DOHH2 (cell line): ENCODE data around the gene HRH4.

Experiments used
- H3F3A ChIP-seq: fragments of 200-600 bp; sonication (generic), shearing (Covaris generic); 2 replicates; pipeline ENCODE4 v1.6.0; 2016; ENCODE audit warnings: antibody characterized with exemption, mild to moderate bottlenecking; ENCODE audit not compliant: control insufficient read depth, insufficient read depth
- H3K27ac ChIP-seq: fragments of 200-600 bp; sonication (generic); 2 replicates; pipeline ENCODE4 v1.5.1; 2014; ENCODE audit warnings: low read depth, mild to moderate bottlenecking, low read length, moderate library complexity
- H3K27me3 ChIP-seq: fragments of 200-600 bp; sonication (generic); 2 replicates; pipeline ENCODE4 v1.6.1; 2014; ENCODE audit warnings: mild to moderate bottlenecking, low read length, mixed read lengths; ENCODE audit not compliant: control insufficient read depth
- H3K36me3 ChIP-seq: fragments of 200-600 bp; sonication (generic); 2 replicates; pipeline ENCODE4 v1.6.1; 2014; ENCODE audit warnings: mild to moderate bottlenecking, low read length, moderate library complexity, mixed read lengths; ENCODE audit not compliant: control insufficient read depth
- H3K4me1 ChIP-seq: fragments of 200-600 bp; sonication (generic); 2 replicates; pipeline ENCODE4 v1.6.1; 2014; ENCODE audit warnings: mild to moderate bottlenecking, low read length, mixed read lengths; ENCODE audit not compliant: control insufficient read depth
- H3K4me2 ChIP-seq: fragments of 200-600 bp; sonication (generic); 2 replicates; pipeline ENCODE4 v1.6.0; 2014; ENCODE audit warnings: mild to moderate bottlenecking, low read length, moderate library complexity
- H3K4me3 ChIP-seq: fragments of 200-600 bp; sonication (generic); 2 replicates; pipeline ENCODE4 v1.5.1; 2014; ENCODE audit warnings: mild to moderate bottlenecking, low read length, mixed read lengths
- H3K79me2 ChIP-seq: fragments of 200-600 bp; sonication (generic); 2 replicates; pipeline ENCODE4 v1.6.1; 2014; ENCODE audit warnings: mild to moderate bottlenecking, low read length, mixed read lengths; ENCODE audit not compliant: control insufficient read depth
- H3K9me2 ChIP-seq: fragments of 200-600 bp; sonication (generic); replicated peaks from 2 replicates; pipeline ENCODE4 v1.6.1; 2014; ENCODE audit warnings: mild to moderate bottlenecking, low read length, mixed read lengths; ENCODE audit not compliant: control insufficient read depth
- H3K9me3 ChIP-seq: fragments of 200-600 bp; sonication (generic); 2 replicates; pipeline ENCODE4 v1.6.1; 2014; ENCODE audit warnings: antibody characterized with exemption, low read length, mixed read lengths; ENCODE audit not compliant: control insufficient read depth, insufficient read depth
- H4K20me1 ChIP-seq: fragments of 200-600 bp; sonication (generic); 2 replicates; pipeline ENCODE4 v1.6.0; 2014; ENCODE audit warnings: low read depth, mild to moderate bottlenecking, antibody characterized with exemption, low read length, moderate library complexity; ENCODE audit not compliant: control insufficient read depth, insufficient read depth
- CTCF ChIP-seq: fragments of 200-600 bp; sonication (generic); IDR thresholded peaks from one replicate; pipeline ENCODE4 v1.5.1; 2014; ENCODE audit warnings: antibody characterized with exemption, mild to moderate bottlenecking, low read depth, low read length; ENCODE audit not compliant: poor library complexity, severe bottlenecking
- EZH2phosphoT487 ChIP-seq: fragments of 200-600 bp; sonication (generic); IDR thresholded peaks from 2 replicates; pipeline ENCODE4 v1.6.1; 2017; ENCODE audit warnings: borderline replicate concordance, mild to moderate bottlenecking, antibody characterized with exemption, low read length, moderate library complexity, mixed read lengths

The HRH4 gene

GRCh38 chr18:24482821-24483220, 22.4 kb downstream of the HRH4 start:
- no peaks in the 10 kb centered on the region for H4K20me1 ChIP-seq
- peaks cover 1% of the 10 kb centered on the region; the same call in 1 of the 2 replicates for H3K4me1 ChIP-seq
- no peaks in the 10 kb centered on the region for H3K36me3 ChIP-seq
- H3K27me3 ChIP-seq, result peaks cover 3% of the 10 kb centered on the region; the same call in 1 of the 2 replicates
- no peaks in the 10 kb centered on the region for H3K9me3 ChIP-seq
- no peak overlapping the region for H3K27ac ChIP-seq
- H3K9me2 ChIP-seq, result no peaks in the 10 kb centered on the region
- no peak overlapping the region for H3K4me3 ChIP-seq
- H3F3A ChIP-seq, result no peaks in the 10 kb centered on the region
- H3K4me2 ChIP-seq, result no peak overlapping the region
- H3K79me2 ChIP-seq, result no peaks in the 10 kb centered on the region
- no peak for TF ChIP-seq EZH2phosphoT487
- TF ChIP-seq CTCF, result no peak

- Histone ChIP-seq H3K9me2 (no peaks in the 10 kb centered on the region), H3K36me3 (no peaks in the 10 kb centered on the region), H3K79me2 (no peaks in the 10 kb centered on the region), H4K20me1 (no peaks in the 10 kb centered on the region), H3K4me2 (no peak overlapping the region), H3K4me3 (no peak overlapping the region), H3F3A (0 out of 2 replicates have a peak, but pooled peaks cover 4% of the 10 kb centered on the region), H3K27ac (no peak overlapping the region), H3K4me1 (peaks cover 9% of the 10 kb centered on the region), H3K9me3 (no peaks in the 10 kb centered on the region), H3K27me3 (peaks cover 3% of the 10 kb centered on the region; the same call in 1 of the 2 replicates)
- no peak for TF ChIP-seq CTCF
- TF ChIP-seq EZH2phosphoT487, result no peak
Measured at GRCh38 chr18:24485681-24486080, 25.2 kb downstream of the HRH4 start.

- no peaks in the 10 kb centered on the region for H3K9me3 ChIP-seq
Measured at GRCh38 chr18:24486684-24487083, 26.2 kb downstream of the HRH4 start.

More at GRCh38 chr18:24486684-24487083, 26.2 kb downstream of the HRH4 start:
- TF ChIP-seq EZH2phosphoT487, result no peak
- no peak for TF ChIP-seq CTCF
- no peak overlapping the region for H3K4me2 ChIP-seq
- H4K20me1 ChIP-seq, result no peaks in the 10 kb centered on the region
- H3K27me3 ChIP-seq, result peaks cover 3% of the 10 kb centered on the region; the same call in 1 of the 2 replicates
- no peaks in the 10 kb centered on the region for H3K36me3 ChIP-seq
- H3K27ac ChIP-seq, result no peak overlapping the region
- H3K4me1 ChIP-seq, result peaks cover 11% of the 10 kb centered on the region
- no peaks in the 10 kb centered on the region for H3K79me2 ChIP-seq
- no peaks in the 10 kb centered on the region for H3K9me2 ChIP-seq
- no peak overlapping the region for H3K4me3 ChIP-seq
- 0 out of 2 replicates have a peak, but pooled peaks cover 4% of the 10 kb centered on the region for H3F3A ChIP-seq
